A549 (cell line): ENCODE measurements around the gene DCDC2. TPM values are rescaled to one million over a fixed set of nuclear protein-coding genes. Genes with fewer than 3 reads are reported as not detected.
"Not testable (repeated sequence)": the region's sequence is repeated elsewhere in the genome, so short reads cannot be mapped to it uniquely, and the experiment has no call there.

ENCODE experiments used
- ATAC-seq, 2 experiments: fragments of 200-7000 bp in 1 of 2; fragments of >200 bp in 1 of 2; cut with Nextera tagmentation in 1 of 2; cut with Tn5 transposase in 1 of 2; 3 replicates each; pipeline versions ENCODE4 v1.8.0 to v1.9.1; 2018 to 2020; ENCODE audit warnings: mild to moderate bottlenecking in 1 of 2, moderate library complexity in 1 of 2
- CTCF ChIA-PET: fragments of 300-600 bp; sonication (Branson Sonifier 250); formaldehyde crosslinking; extraction: SDS; loops from one replicate; lab custom pipeline; 2021; ENCODE audit warnings: antibody characterized with exemption, inconsistent platforms; lab: Yijun Ruan, JAX
- POLR2A ChIA-PET: fragments of 350-600 bp; formaldehyde crosslinking; extraction: SDS; loops from one replicate; lab custom pipeline; 2021; ENCODE audit warnings: antibody characterized with exemption, inconsistent platforms; lab: Yijun Ruan, JAX
- DNase-seq, 2 experiments: peaks; one replicate each; pipeline versions ENCODE4 v3.0.0 to v3.0.0-alpha.2; 2011 to 2016; ENCODE audit warnings: low read depth in 1 of 2, low spot score in 1 of 2
- FAIRE-seq: peaks from 2 replicates; lab custom pipeline; 2011; peaks lifted over from hg19 to GRCh38; lab: Jason Lieb, UNC
- H3K27ac ChIP-seq, 2 experiments: fragments of >200 bp; sonication (Bioruptor Twin); formaldehyde crosslinking; 3 replicates each; pipeline ENCODE4 v1.5.1; 2016 to 2017
- H3K4me1 ChIP-seq: fragments of >200 bp; sonication (Bioruptor Twin); formaldehyde crosslinking; 3 replicates; pipeline ENCODE4 v1.6.1; 2016
- H3K4me2 ChIP-seq: fragments of >200 bp; sonication (Bioruptor Twin); formaldehyde crosslinking; 3 replicates; pipeline ENCODE4 v1.6.1; 2016
- H3K4me3 ChIP-seq: fragments of >200 bp; sonication (Bioruptor Twin); formaldehyde crosslinking; 3 replicates; pipeline ENCODE4 v1.5.1; 2016
- H3K9me3 ChIP-seq: fragments of >200 bp; sonication (Bioruptor Twin); formaldehyde crosslinking; 3 replicates; pipeline ENCODE4 v1.6.1; 2016
- CBX2 ChIP-seq: fragments of 200-600 bp; sonication (generic); IDR thresholded peaks from 2 replicates; pipeline ENCODE4 v1.6.1; 2016; ENCODE audit warnings: low read depth, mild to moderate bottlenecking, borderline replicate concordance
- CBX8 ChIP-seq: fragments of 200-600 bp; sonication (generic); IDR thresholded peaks from 2 replicates; pipeline ENCODE4 v1.6.1; 2016
- CEBPB ChIP-seq, 2 experiments: fragments of >200 bp in 1 of 2; sonication (Bioruptor Twin) in 1 of 2; formaldehyde crosslinking in 1 of 2; IDR thresholded peaks; 2 replicates each; pipeline ENCODE4 v1.6.1; 2012 to 2016
- EP300 ChIP-seq, 2 experiments: fragments of >200 bp; sonication (Bioruptor Twin); formaldehyde crosslinking; IDR thresholded peaks; 2 replicates in 1 of 2; 3 replicates in 1 of 2; pipeline ENCODE4 v1.6.1; 2016 to 2017
- FOSB ChIP-seq: fragments of 250-450 bp; sonication (Bioruptor Pico); IDR thresholded peaks from 2 replicates; pipeline ENCODE4 v1.5.0; 2020; ENCODE audit warnings: mild to moderate bottlenecking, moderate library complexity
- FOSL2 ChIP-seq, 2 experiments: fragments of 450-650 bp in 1 of 2; fragments of >200 bp in 1 of 2; sonication (Bioruptor Twin) in 1 of 2; formaldehyde crosslinking; IDR thresholded peaks; 2 replicates each; pipeline versions ENCODE4 v1.5.0 to v1.6.1; 2016 to 2020; ENCODE audit warnings: mild to moderate bottlenecking in 1 of 2, moderate library complexity in 1 of 2
- HDAC2 ChIP-seq: fragments of 200-600 bp; sonication (generic); IDR thresholded peaks from 2 replicates; pipeline ENCODE4 v1.6.1; 2016
- HES2 ChIP-seq: fragments of >200 bp; sonication (Bioruptor Twin); formaldehyde crosslinking; IDR thresholded peaks from 2 replicates; pipeline ENCODE4 v1.6.1; 2016
- HOXA7 ChIP-seq: fragments of 250-450 bp; sonication (Bioruptor Pico); IDR thresholded peaks from 2 replicates; pipeline ENCODE4 v1.5.0; 2020; ENCODE audit warnings: mild to moderate bottlenecking, moderate library complexity
- HOXB13 ChIP-seq: fragments of 250-450 bp; sonication (Bioruptor Pico); IDR thresholded peaks from 2 replicates; pipeline ENCODE4 v1.5.0; 2020; ENCODE audit warnings: low read depth, mild to moderate bottlenecking, moderate library complexity
- KDM5A ChIP-seq: fragments of 200-600 bp; sonication (generic); IDR thresholded peaks from 2 replicates; pipeline ENCODE4 v1.6.1; 2016; ENCODE audit warnings: antibody characterized with exemption, mild to moderate bottlenecking
- MAFK ChIP-seq: fragments of 450-650 bp; IDR thresholded peaks from 2 replicates; pipeline ENCODE4 v1.6.1; 2014; ENCODE audit not compliant: partially characterized antibody
- MAX ChIP-seq: IDR thresholded peaks from 2 replicates; pipeline ENCODE4 v1.6.1; 2012
- MAZ ChIP-seq: fragments of 150-350 bp; IDR thresholded peaks from 2 replicates; pipeline ENCODE4 v1.6.1; 2014; ENCODE audit warnings: antibody characterized with exemption, low read depth, low read length, borderline replicate concordance
- NFE2L2 ChIP-seq: fragments of 150-350 bp; conservative IDR thresholded peaks from 2 replicates; pipeline ENCODE4 v1.6.1; 2014; ENCODE audit warnings: low read length
- NPAS2 ChIP-seq: fragments of 250-450 bp; sonication (Bioruptor Pico); IDR thresholded peaks from 2 replicates; pipeline ENCODE4 v1.8.0; 2022; ENCODE audit warnings: mild to moderate bottlenecking, moderate library complexity, borderline replicate concordance
- POLR2A ChIP-seq: IDR thresholded peaks from 2 replicates; pipeline ENCODE4 v1.6.1; 2012; ENCODE audit warnings: mild to moderate bottlenecking, low read length
- RARB ChIP-seq: fragments of 250-450 bp; sonication (Bioruptor Pico); IDR thresholded peaks from 2 replicates; pipeline ENCODE4 v1.8.0; 2021; ENCODE audit warnings: mild to moderate bottlenecking, moderate library complexity
- RCOR1 ChIP-seq: fragments of 150-350 bp; IDR thresholded peaks from 2 replicates; pipeline ENCODE4 v1.6.1; 2014; ENCODE audit warnings: antibody characterized with exemption, low read length, low read depth
- RFX5 ChIP-seq: fragments of 450-650 bp; IDR thresholded peaks from 2 replicates; pipeline ENCODE4 v1.7.1; 2014; ENCODE audit warnings: antibody characterized with exemption, mild to moderate bottlenecking, moderate library complexity
- RNF2 ChIP-seq: fragments of 200-600 bp; sonication (generic); IDR thresholded peaks from 2 replicates; pipeline ENCODE4 v1.6.1; 2016; ENCODE audit warnings: low read depth, mild to moderate bottlenecking, antibody characterized with exemption, moderate library complexity, borderline replicate concordance
- SMC3 ChIP-seq: fragments of >200 bp; sonication (Bioruptor Twin); formaldehyde crosslinking; IDR thresholded peaks from 3 replicates; pipeline ENCODE4 v1.6.1; 2018; ENCODE audit warnings: inconsistent platforms
- SREBF2 ChIP-seq: fragments of 450-650 bp; IDR thresholded peaks from 2 replicates; pipeline ENCODE4 v1.6.1; 2014; ENCODE audit warnings: mild to moderate bottlenecking, moderate library complexity
- TFCP2L1 ChIP-seq: fragments of 250-450 bp; sonication (Bioruptor Pico); IDR thresholded peaks from 2 replicates; pipeline ENCODE4 v1.5.0; 2021; ENCODE audit warnings: mild to moderate bottlenecking
- ZC3H11A ChIP-seq: fragments of 450-650 bp; IDR thresholded peaks from 2 replicates; pipeline ENCODE4 v1.6.1; 2014; ENCODE audit warnings: antibody characterized with exemption, mild to moderate bottlenecking
- ZNF302 ChIP-seq: fragments of 250-450 bp; sonication (Bioruptor Pico); IDR thresholded peaks from 2 replicates; pipeline ENCODE4 v1.9.0; 2021; ENCODE audit warnings: inconsistent platforms, mild to moderate bottlenecking, moderate library complexity
- WGBS: methylation state at CpG from one replicate; pipeline ENCODE4 v1.1.6; 2017; ENCODE audit errors: missing lambda C conversion rate; 5-methylcytosine and 5-hydroxymethylcytosine counted together
- polyA plus RNA-seq, 4 experiments: library from polyadenylated mRNA; depleted of rRNA in 3 of 4; stranded (reverse); fragments of >200 nt; fragmentation: RNase III in 1 of 4; extraction: RNeasy Plus Mini Kit Qiagen cat#74134 plus additional on column Dnase treatment in 1 of 4; gene quantifications; 2 replicates in 3 of 4; 3 replicates in 1 of 4; pipeline ENCODE4 v1.2.3, GENCODE V29; 2011 to 2017
- TF ChIP-seq, protein P1 (sequence below): IDR thresholded peaks from 2 replicates; pipeline ENCODE4 v1.6.1; 2012
- TF ChIP-seq, protein P2 (sequence below): fragments of >200 bp; sonication (Bioruptor Twin); formaldehyde crosslinking; IDR thresholded peaks from 3 replicates; pipeline ENCODE4 v1.5.1; 2016
- TF ChIP-seq, protein P3 (sequence below): IDR thresholded peaks from 2 replicates; pipeline ENCODE4 v1.6.1; 2012; ENCODE audit warnings: low read depth, borderline replicate concordance
- TF ChIP-seq, protein P4 (sequence below): fragments of 450-650 bp; IDR thresholded peaks from 2 replicates; pipeline ENCODE4 v1.6.1; 2014; ENCODE audit warnings: antibody characterized with exemption

DCDC2 gene
- polyA plus RNA-seq, 2 of the 4 experiments (the other 2 are of a cell fraction): 9.1 to 9.4 TPM

DNA sequence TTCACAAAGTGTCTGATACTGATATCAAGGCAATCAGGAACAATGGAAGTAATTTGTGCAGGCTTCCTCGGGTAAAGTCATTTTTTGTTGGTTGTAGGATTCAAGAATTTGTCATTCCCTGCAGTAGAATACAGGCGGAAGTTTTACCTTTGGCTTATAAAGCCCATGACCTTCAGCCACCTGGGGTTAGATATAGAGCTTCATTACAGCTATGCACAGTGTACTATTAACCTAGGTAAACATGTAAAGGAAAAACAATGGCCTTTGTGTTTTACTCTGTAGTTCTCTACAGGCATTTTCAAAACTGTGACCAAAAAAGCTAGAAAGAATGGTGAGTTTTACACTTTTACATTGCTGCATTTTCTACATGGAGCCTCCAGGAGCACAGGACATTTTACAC is 116.9 kb downstream of the DCDC2 start:
- ATAC-seq (no peak), DNase-seq (no peak), FAIRE-seq (no peak)
- Histone ChIP-seq H3K4me2 (no peak overlapping the region), H3K4me3 (no peak overlapping the region), H3K4me1 (no peaks in the 10 kb centered on the region), H3K9me3 (no peaks in the 10 kb centered on the region), H3K27ac (no peak overlapping the region)
- TF ChIP-seq SREBF2 (no peak), NPAS2 (CRISPR knock-in tag) (no peak), HOXA7 (no peak), TFCP2L1 (CRISPR knock-in tag) (no peak), CBX8 (no peak), HDAC2 (no peak), HOXB13 (CRISPR knock-in tag) (no peak), FOSL2 (IDR thresholded peaks at IDR 0.05) (no peak), FOSL2 (CRISPR knock-in tag; IDR thresholded peaks at IDR 0.05) (no peak), MAX (no peak), RARB (CRISPR knock-in tag) (no peak), SMC3 (no peak), HES2 (no peak), NFE2L2 (no peak), MAZ (no peak), FOSB (CRISPR knock-in tag) (no peak), CBX2 (no peak)
- TF ChIP-seq, protein P1, sequence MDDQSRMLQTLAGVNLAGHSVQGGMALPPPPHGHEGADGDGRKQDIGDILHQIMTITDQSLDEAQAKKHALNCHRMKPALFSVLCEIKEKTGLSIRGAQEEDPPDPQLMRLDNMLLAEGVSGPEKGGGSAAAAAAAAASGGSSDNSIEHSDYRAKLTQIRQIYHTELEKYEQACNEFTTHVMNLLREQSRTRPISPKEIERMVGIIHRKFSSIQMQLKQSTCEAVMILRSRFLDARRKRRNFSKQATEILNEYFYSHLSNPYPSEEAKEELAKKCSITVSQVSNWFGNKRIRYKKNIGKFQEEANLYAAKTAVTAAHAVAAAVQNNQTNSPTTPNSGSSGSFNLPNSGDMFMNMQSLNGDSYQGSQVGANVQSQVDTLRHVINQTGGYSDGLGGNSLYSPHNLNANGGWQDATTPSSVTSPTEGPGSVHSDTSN: no peak
- TF ChIP-seq, protein P2, sequence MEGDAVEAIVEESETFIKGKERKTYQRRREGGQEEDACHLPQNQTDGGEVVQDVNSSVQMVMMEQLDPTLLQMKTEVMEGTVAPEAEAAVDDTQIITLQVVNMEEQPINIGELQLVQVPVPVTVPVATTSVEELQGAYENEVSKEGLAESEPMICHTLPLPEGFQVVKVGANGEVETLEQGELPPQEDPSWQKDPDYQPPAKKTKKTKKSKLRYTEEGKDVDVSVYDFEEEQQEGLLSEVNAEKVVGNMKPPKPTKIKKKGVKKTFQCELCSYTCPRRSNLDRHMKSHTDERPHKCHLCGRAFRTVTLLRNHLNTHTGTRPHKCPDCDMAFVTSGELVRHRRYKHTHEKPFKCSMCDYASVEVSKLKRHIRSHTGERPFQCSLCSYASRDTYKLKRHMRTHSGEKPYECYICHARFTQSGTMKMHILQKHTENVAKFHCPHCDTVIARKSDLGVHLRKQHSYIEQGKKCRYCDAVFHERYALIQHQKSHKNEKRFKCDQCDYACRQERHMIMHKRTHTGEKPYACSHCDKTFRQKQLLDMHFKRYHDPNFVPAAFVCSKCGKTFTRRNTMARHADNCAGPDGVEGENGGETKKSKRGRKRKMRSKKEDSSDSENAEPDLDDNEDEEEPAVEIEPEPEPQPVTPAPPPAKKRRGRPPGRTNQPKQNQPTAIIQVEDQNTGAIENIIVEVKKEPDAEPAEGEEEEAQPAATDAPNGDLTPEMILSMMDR: no peak
- POLR2A ChIA-PET: no interaction called here
- WGBS: 43% methylated on average over 2 of the region's 2 CpGs
- CTCF ChIA-PET: no interaction called here

- peak; percentile 55 for TF ChIP-seq MAFK
- TF ChIP-seq EP300 (IDR thresholded peaks at IDR 0.05): no peak
- 91% methylated on average over 3 of the region's 3 CpGs for WGBS
- no peak overlapping the region for H3K4me2 ChIP-seq
- no peaks in the 10 kb centered on the region for H3K9me3 ChIP-seq
- H3K4me3 ChIP-seq: no peak overlapping the region
- H3K4me1 ChIP-seq: no peaks in the 10 kb centered on the region
- CTCF ChIA-PET: no interaction called here
- FAIRE-seq (no peak), ATAC-seq (no peak), DNase-seq (no peak)
- POLR2A ChIA-PET: no interaction called here
- H3K27ac ChIP-seq: no peak overlapping the region
These were observed 117.4 kb downstream of the DCDC2 start for GRCh38 chr6:24240380-24240928.

GRCh38 chr6:24238700-24239099 is 119.2 kb downstream of the DCDC2 start:
- TF ChIP-seq RFX5 (no peak), ZC3H11A (no peak), RCOR1 (no peak), POLR2A (no peak), CEBPB (IDR thresholded peaks at IDR 0.05) (no peak), HOXB13 (CRISPR knock-in tag) (no peak), MAFK (no peak), RARB (CRISPR knock-in tag) (no peak), ZNF302 (CRISPR knock-in tag) (no peak), NPAS2 (CRISPR knock-in tag) (no peak), EP300 (IDR thresholded peaks at IDR 0.05) (no peak), MAZ (no peak), RNF2 (no peak), KDM5A (no peak)
- TF ChIP-seq, protein P3, sequence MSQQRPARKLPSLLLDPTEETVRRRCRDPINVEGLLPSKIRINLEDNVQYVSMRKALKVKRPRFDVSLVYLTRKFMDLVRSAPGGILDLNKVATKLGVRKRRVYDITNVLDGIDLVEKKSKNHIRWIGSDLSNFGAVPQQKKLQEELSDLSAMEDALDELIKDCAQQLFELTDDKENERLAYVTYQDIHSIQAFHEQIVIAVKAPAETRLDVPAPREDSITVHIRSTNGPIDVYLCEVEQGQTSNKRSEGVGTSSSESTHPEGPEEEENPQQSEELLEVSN: no peak
- TF ChIP-seq, protein P4, sequence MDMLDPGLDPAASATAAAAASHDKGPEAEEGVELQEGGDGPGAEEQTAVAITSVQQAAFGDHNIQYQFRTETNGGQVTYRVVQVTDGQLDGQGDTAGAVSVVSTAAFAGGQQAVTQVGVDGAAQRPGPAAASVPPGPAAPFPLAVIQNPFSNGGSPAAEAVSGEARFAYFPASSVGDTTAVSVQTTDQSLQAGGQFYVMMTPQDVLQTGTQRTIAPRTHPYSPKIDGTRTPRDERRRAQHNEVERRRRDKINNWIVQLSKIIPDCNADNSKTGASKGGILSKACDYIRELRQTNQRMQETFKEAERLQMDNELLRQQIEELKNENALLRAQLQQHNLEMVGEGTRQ: no peak
- TF ChIP-seq, all 56 proteins: peak for 0
- ATAC-seq (no peak; a peak in 1 of 6 replicates), FAIRE-seq (no peak), DNase-seq (no peak)
- Histone ChIP-seq H3K4me3 (no peak overlapping the region), H3K27ac (no peak overlapping the region), H3K4me1 (no peaks in the 10 kb centered on the region), H3K9me3 (no peaks in the 10 kb centered on the region), H3K4me2 (no peak overlapping the region)
- ChIA-PET CTCF (no interaction called here), POLR2A (no interaction called here)
- WGBS: 80% methylated on average over 3 of the region's 3 CpGs

GRCh38 chr6:24236779-24237178 is 121.1 kb downstream of the DCDC2 start:
- ATAC-seq, H3K4me2 ChIP-seq, POLR2A ChIA-PET, H3K4me1 ChIP-seq, H3K27ac ChIP-seq, CTCF ChIA-PET, H3K9me3 ChIP-seq, H3K4me3 ChIP-seq, FAIRE-seq, DNase-seq: not testable (repeated sequence)
- WGBS: 80% methylated on average over 3 of the region's 3 CpGs
